ENCODE results near the gene TVP23C.
"Not testable (repeated sequence)": the region's sequence is repeated elsewhere in the genome, so short reads cannot be mapped to it uniquely, and the experiment has no call there.

TVP23C gene

GRCh38 chr17:15563375-15563857, at the start of gene TVP23C:
TVP23C (minus strand) TSS chr17:15563483; CDS start chr17:15563448, 35 bp downstream.
- peak; percentile 82 for DNase-seq (ENCODE audit: low spot score)
- Histone ChIP-seq H3K27ac (peak within 1 kb of the TSS; percentile 77 to 78), H3K4me3 (peak within 1 kb of the TSS; percentile 79)

GRCh38 chr17:15592960-15593359, 29.7 kb upstream of the TVP23C start:
- not testable (repeated sequence) for H3K4me3 ChIP-seq; DNase-seq (ENCODE audit: low spot score); H3K27ac ChIP-seq

GRCh38 chr17:15591986-15592385, 28.7 kb upstream of the TVP23C start:
- H3K27ac ChIP-seq; H3K4me3 ChIP-seq; DNase-seq (ENCODE audit: low spot score): not testable (repeated sequence)

DNA sequence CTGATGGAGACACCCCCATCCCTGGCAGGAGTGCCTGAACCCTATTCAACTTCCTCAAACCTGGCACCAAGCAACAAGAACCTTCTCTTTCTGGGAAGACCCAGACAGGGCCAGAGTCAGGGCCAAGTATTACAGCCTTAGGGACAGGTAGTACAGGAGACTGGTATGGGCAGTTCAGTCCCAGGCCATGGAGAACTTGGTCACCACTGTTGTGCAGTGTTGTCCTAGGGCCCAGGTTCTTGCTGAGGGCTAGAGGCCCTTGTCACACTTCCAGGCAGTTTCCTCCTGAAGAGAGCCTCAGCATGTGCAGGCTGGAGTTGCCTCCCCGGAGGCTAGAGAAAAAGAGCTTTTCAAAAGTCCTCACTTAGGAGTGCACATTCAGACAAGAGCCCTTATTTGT, 27.6 kb upstream of the TVP23C start:
- H3K4me3 ChIP-seq; H3K27ac ChIP-seq; DNase-seq (ENCODE audit: low spot score): not testable (repeated sequence)

- not testable (repeated sequence) for DNase-seq (ENCODE audit: low spot score); H3K4me3 ChIP-seq; H3K27ac ChIP-seq
Observed at GRCh38 chr17:15589544-15590536, 26.6 kb upstream of the TVP23C start.

DNA sequence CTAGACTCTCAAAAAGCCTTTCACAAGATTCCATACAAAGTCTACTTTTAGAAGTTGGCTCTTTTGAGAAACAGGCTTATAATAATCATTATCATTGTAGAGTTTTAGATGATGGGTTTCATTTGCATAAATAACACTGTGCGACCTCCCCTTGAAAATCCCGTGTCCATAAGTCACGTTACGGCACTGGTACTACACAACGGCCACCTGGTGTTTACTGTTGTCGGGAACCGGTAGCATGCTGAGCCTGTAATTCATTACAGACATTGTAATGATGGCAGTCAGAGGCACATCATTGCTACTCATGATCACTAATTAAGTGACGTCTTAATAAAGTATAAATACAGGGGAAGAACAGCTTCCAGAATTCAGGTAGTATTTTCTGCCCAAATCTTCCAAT, 24.7 kb upstream of the TVP23C start:
- not testable (repeated sequence) for H3K27ac ChIP-seq; DNase-seq (ENCODE audit: low spot score)

DNA sequence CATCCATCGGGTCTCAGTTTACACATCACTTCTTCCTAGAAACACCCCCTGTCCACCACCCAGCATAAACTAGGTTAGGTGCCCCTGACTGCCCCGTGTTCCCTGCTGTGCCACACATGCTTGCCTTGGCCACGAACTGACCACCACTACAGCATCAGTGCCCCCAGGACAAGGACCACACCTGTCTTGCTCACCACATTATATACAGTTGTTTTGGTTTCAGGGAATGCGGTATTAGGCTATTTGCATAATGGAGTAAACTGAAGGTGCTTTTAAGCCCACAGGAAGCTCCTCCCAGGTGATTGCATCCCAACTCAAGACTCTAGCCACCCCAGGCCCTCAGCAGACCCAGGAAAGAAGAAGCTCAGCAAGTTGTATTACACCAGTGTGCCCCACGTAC, 20.0 kb upstream of the TVP23C start:
- H3K27ac ChIP-seq; DNase-seq (ENCODE audit: low spot score): not testable (repeated sequence)

More for the DNA sequence above, 24.7 kb upstream of the TVP23C start:
- H3K4me3 ChIP-seq, result not testable (repeated sequence)

DNA sequence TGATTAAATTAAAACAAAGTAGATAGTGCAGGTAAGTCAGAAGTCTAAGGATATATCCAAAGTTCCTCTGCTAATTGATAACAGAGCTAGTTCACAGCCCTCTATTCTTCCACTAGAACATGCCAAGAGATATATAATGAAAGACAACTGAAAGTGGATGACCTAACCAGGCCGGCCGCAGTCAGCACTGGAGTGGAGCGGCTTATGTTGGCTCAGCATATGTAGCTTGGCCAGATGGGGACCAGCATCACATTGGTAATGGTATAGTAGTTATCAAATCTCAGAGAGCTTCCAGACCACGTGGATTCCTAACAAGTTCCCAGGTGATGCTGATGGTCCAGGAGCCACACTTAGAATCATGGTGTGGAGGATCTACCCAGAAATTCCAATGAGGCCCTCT, 18.2 kb upstream of the TVP23C start:
- DNase-seq (ENCODE audit: low spot score); H3K27ac ChIP-seq; H3K4me3 ChIP-seq: not testable (repeated sequence)

More for the DNA sequence above, 20.0 kb upstream of the TVP23C start:
- not testable (repeated sequence) for H3K4me3 ChIP-seq

DNA sequence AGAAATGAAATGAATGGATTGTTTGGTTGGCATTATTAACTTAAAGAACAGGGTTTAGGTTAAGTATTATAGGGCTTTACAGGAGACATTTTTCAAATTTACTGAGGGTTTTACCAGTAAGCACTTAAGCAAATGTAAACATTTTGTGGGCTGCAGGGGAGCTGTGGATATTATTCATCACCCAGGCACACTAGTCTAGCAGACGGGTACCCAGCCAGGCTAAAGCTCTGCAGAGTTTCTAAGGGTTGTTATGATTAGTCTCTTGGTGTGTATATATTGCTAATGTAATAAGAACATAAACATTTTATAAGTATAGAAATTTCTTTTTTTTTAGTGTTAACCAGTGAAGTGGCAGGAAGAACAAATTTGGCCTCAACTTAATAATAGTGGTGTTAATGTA, 13.6 kb upstream of the TVP23C start:
- H3K4me3 ChIP-seq; DNase-seq (ENCODE audit: low spot score); H3K27ac ChIP-seq: not testable (repeated sequence)

- H3K4me3 ChIP-seq; DNase-seq (ENCODE audit: low spot score); H3K27ac ChIP-seq: not testable (repeated sequence)
Observed at GRCh38 chr17:15574660-15575059, 11.4 kb upstream of the TVP23C start.

- H3K4me3 ChIP-seq; DNase-seq (ENCODE audit: low spot score); H3K27ac ChIP-seq: not testable (repeated sequence)
Observed at GRCh38 chr17:15573870-15574269, 10.6 kb upstream of the TVP23C start.

GRCh38 chr17:15562613-15563374, 489 bp downstream of the TVP23C start:
- DNase-seq (ENCODE audit: low spot score), result not testable (repeated sequence)
- H3K27ac ChIP-seq, result peak overlapping the region; percentile 77 to 78

DNA sequence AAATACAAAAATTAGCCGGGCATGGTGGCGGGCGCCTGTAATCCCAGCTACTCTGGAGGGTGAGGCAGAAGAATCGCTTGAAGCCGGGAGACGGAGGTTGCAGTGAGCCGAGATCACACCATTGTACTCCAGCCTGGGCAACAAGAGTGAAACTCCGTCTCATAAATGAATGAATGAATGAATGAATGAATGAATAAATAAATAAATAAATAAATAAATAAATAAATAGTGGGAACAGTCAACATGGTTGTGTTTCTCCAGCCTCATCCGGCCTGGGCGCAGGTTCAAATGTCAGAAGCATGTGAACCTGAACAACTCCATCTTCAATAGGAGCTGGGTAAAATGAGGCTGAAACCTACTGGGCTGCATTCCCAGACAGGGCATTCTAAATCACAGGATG, 1.8 kb downstream of the TVP23C start:
- not testable (repeated sequence) for H3K4me3 ChIP-seq; H3K27ac ChIP-seq; DNase-seq (ENCODE audit: low spot score)

More at GRCh38 chr17:15562613-15563374, 489 bp downstream of the TVP23C start:
- H3K4me3 ChIP-seq, result peak overlapping the region; percentile 79

DNA sequence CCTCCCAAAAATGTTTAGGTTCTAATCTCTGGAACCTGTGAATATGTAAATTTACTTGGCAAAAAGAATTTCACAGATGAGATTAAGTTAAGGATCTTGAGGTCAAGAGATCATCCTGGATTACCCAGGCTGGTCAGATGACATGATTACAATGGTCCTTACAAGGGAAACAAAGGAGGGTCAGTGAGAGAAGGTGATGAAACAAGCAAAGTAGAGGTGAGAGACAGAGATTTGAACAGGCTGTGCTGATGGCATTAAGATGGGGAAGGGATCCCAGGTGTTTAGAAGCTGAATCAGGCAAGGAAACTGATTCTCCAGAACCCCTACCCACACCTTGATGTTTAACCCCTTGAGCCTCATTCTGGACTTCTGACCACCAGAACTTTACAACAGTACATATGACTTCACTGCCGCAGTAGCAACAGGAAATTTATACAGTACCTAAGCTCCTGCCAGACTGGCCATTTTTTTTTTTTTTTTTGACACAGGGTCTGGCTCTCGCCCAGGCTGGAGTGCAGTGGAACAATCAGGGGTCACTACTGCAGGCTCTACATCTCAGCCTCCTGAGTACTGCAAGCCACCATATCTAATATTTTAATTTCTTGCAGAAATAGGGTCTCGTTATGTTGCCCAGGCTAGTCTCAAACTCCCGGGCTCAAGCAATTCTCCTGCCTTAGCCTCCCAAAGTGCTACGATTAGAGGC, 4.7 kb downstream of the TVP23C start:
- not testable (repeated sequence) for DNase-seq (ENCODE audit: low spot score); H3K4me3 ChIP-seq; H3K27ac ChIP-seq

- H3K4me3 ChIP-seq; H3K27ac ChIP-seq; DNase-seq (ENCODE audit: low spot score): not testable (repeated sequence)
Observed at GRCh38 chr17:15557334-15557832, 5.9 kb downstream of the TVP23C start.

GRCh38 chr17:15552932-15553331, 10.4 kb downstream of the TVP23C start:
- not testable (repeated sequence) for H3K27ac ChIP-seq; DNase-seq (ENCODE audit: low spot score); H3K4me3 ChIP-seq

- not testable (repeated sequence) for DNase-seq (ENCODE audit: low spot score); H3K4me3 ChIP-seq; H3K27ac ChIP-seq
Observed at GRCh38 chr17:15549552-15549951, 13.7 kb downstream of the TVP23C start.

DNA sequence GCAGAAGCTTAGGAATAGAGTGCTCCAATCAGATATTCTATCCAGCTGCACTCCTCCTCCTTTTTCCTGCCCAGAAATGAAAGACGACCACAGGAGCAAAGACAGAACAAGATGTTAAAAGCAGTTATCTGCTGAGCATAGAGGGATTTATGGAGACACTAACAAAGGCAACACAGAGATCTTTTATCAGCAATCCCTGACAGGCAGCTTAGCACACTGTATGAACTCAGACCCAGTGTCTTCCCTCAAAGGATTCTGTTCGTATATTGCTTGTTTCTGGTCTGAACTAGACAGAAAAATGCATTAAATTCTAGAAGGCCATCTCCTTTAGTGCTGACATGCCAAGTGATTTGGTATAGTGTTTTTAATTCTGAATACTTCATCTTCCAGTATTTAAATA, 16.7 kb downstream of the TVP23C start:
- not testable (repeated sequence) for H3K4me3 ChIP-seq; H3K27ac ChIP-seq; DNase-seq (ENCODE audit: low spot score)

Measured in coronary artery (tissue), 2 donors.